ENCODE measurements around the gene ORM2. TPM values are rescaled to one million over a fixed set of nuclear protein-coding genes. Genes with fewer than 3 reads are reported as not detected.

Gene ORM2
- polyA plus RNA-seq, 3 donors: 0.30 to 0.33 TPM; not detected in 1

GRCh38 chr9:114356792-114357191, 27.1 kb downstream of the ORM2 start:
- H3K9me3 Mint-ChIP-seq: no peaks in the 10 kb centered on the region
- intact Hi-C loops (cut with micrococcal nuclease): no loop called here
- H4K20me1 ChIP-seq (ENCODE audit: insufficient read depth, low read length): peaks cover 92% of the 10 kb centered on the region
- H3K36me3 ChIP-seq (replicated peaks in 1 of 2; ENCODE audit: control insufficient read depth in 1 of 2, insufficient read depth in 2 of 2, low read length in 2 of 2): peaks cover 96 to 98% of the 10 kb centered on the region in 2 donors
- peak overlapping the region in 5 of 7 donors; percentile 34 to 77 (median 74) for H3K27ac Mint-ChIP-seq
- H3K4me1 Mint-ChIP-seq: peaks cover 3% of the 10 kb centered on the region
- peak overlapping the region in 1 of 2 donors; percentile 62 for H3K27ac ChIP-seq (ENCODE audit: low read depth in 1 of 2, low read length in 2 of 2)
- H3K36me3 Mint-ChIP-seq: peaks cover 87 to 97% of the 10 kb centered on the region in 2 donors
- H3K9me3 ChIP-seq (replicated peaks in 1 of 2; ENCODE audit: control insufficient read depth in 1 of 2, insufficient read depth in 1 of 2, low read length in 2 of 2): no peaks in the 10 kb centered on the region
- DNase-seq: no peak
- H3K4me3 ChIP-seq (replicated peaks in 1 of 3; ENCODE audit: low read depth in 2 of 3, low read length in 3 of 3): no peak overlapping the region
- H2AFZ ChIP-seq (ENCODE audit: insufficient read depth, low read depth, low read length, poor library complexity, severe bottlenecking): no peak overlapping the region
- no peak overlapping the region for H3K4me2 ChIP-seq (replicated peaks; ENCODE audit: extremely low read depth, low read length, poor library complexity, severe bottlenecking)
- no peaks in the 10 kb centered on the region for H3K4me1 ChIP-seq (ENCODE audit: control insufficient read depth in 1 of 2, insufficient read depth in 2 of 2, low read length in 2 of 2)
- no peak overlapping the region for H3K9ac ChIP-seq (ENCODE audit: insufficient read depth, low read length, poor library complexity, severe bottlenecking)
- H3K4me3 Mint-ChIP-seq: no peak overlapping the region
- WGBS (ENCODE audit: insufficient coverage): 100% methylated on average over 2 of the region's 6 CpGs
- no peak for TF ChIP-seq CTCF (IDR thresholded peaks at IDR 0.05)
- no peaks in the 10 kb centered on the region for H3K27me3 ChIP-seq (ENCODE audit: control insufficient read depth in 2 of 2, insufficient read depth in 2 of 2, low read length in 2 of 2)
- H3K79me2 ChIP-seq (ENCODE audit: insufficient read depth, low read length): peaks cover 51% of the 10 kb centered on the region
- H3K27me3 Mint-ChIP-seq (ENCODE audit: low read depth in 3 of 3): no peaks in the 10 kb centered on the region

- Mint-ChIP-seq H3K36me3 (peaks cover 89 to 97% of the 10 kb centered on the region in 2 donors), H3K4me3 (no peak overlapping the region), H3K9me3 (no peaks in the 10 kb centered on the region), H3K4me1 (peaks cover 3% of the 10 kb centered on the region), H3K27ac (peak overlapping the region in 4 of 7 donors; percentile 34 to 76 (median 62)), H3K27me3 (ENCODE audit: low read depth in 3 of 3) (no peaks in the 10 kb centered on the region)
- H3K4me3 ChIP-seq (replicated peaks in 1 of 3; ENCODE audit: low read depth in 2 of 3, low read length in 3 of 3): no peak overlapping the region
- intact Hi-C loops (cut with micrococcal nuclease): no loop called here
- no peak for DNase-seq
- peaks cover 96 to 98% of the 10 kb centered on the region in 2 donors for H3K36me3 ChIP-seq (replicated peaks in 1 of 2; ENCODE audit: control insufficient read depth in 1 of 2, insufficient read depth in 2 of 2, low read length in 2 of 2)
- H2AFZ ChIP-seq (ENCODE audit: insufficient read depth, low read depth, low read length, poor library complexity, severe bottlenecking): no peak overlapping the region
- no peak overlapping the region for H3K4me2 ChIP-seq (replicated peaks; ENCODE audit: extremely low read depth, low read length, poor library complexity, severe bottlenecking)
- no peak for TF ChIP-seq CTCF (IDR thresholded peaks at IDR 0.05)
- H3K27ac ChIP-seq (ENCODE audit: low read depth in 1 of 2, low read length in 2 of 2): peak overlapping the region in 1 of 2 donors; percentile 62
- H3K79me2 ChIP-seq (ENCODE audit: insufficient read depth, low read length): peaks cover 56% of the 10 kb centered on the region
- H4K20me1 ChIP-seq (ENCODE audit: insufficient read depth, low read length): peaks cover 92% of the 10 kb centered on the region
- no peaks in the 10 kb centered on the region for H3K27me3 ChIP-seq (ENCODE audit: control insufficient read depth in 2 of 2, insufficient read depth in 2 of 2, low read length in 2 of 2)
- no peaks in the 10 kb centered on the region for H3K9me3 ChIP-seq (replicated peaks in 1 of 2; ENCODE audit: control insufficient read depth in 1 of 2, insufficient read depth in 1 of 2, low read length in 2 of 2)
- no peak overlapping the region for H3K9ac ChIP-seq (ENCODE audit: insufficient read depth, low read length, poor library complexity, severe bottlenecking)
- no peaks in the 10 kb centered on the region for H3K4me1 ChIP-seq (ENCODE audit: control insufficient read depth in 1 of 2, insufficient read depth in 2 of 2, low read length in 2 of 2)
- 96% methylated on average over 4 of the region's 6 CpGs for WGBS (ENCODE audit: insufficient coverage)
These were observed 27.7 kb downstream of the ORM2 start for GRCh38 chr9:114357360-114357759.

All from CD14-positive monocyte (primary cell).